Psoas muscle (tissue), 8 donors: ENCODE data around the gene APLNR. TPM values are rescaled to one million over a fixed set of nuclear protein-coding genes. Genes with fewer than 3 reads are reported as not detected.

ENCODE experiments used
- ATAC-seq, 4 donors: fragments of 200-7000 bp; cut with Tn5 transposase; one replicate each; pipeline ENCODE4 v1.9.1; 2020; ENCODE audit warnings: moderate library complexity in 3 of 4, mild to moderate bottlenecking in 2 of 4
- DNase-seq, 2 donors: peaks; one replicate each; pipeline ENCODE4 v3.0.0-alpha.2; 2020
- H3K27ac ChIP-seq: fragments of 200-600 bp; one replicate; pipeline ENCODE4 v1.8.0; 2022
- H3K27me3 ChIP-seq, 3 donors: fragments of 200-600 bp in 1 of 3; one replicate each; pipeline versions ENCODE4 v1.6.1 to v1.8.0; 2013 to 2022; ENCODE audit warnings: low read length in 2 of 3, mild to moderate bottlenecking in 2 of 3, moderate library complexity in 1 of 3; ENCODE audit not compliant: insufficient read depth in 3 of 3
- H3K36me3 ChIP-seq, 2 donors: fragments of 200-600 bp in 1 of 2; one replicate each; pipeline versions ENCODE4 v1.6.1 to v1.8.0; 2013 to 2022; ENCODE audit warnings: low read depth in 1 of 2, mild to moderate bottlenecking in 1 of 2, moderate library complexity in 1 of 2; ENCODE audit not compliant: insufficient read depth in 1 of 2
- H3K4me1 ChIP-seq: fragments of 200-600 bp; one replicate; pipeline ENCODE4 v1.8.0; 2022
- H3K4me3 ChIP-seq: fragments of 200-600 bp; one replicate; pipeline ENCODE4 v1.8.0; 2022; ENCODE audit warnings: mild to moderate bottlenecking
- H3K9me3 ChIP-seq: fragments of 200-600 bp; one replicate; pipeline ENCODE4 v1.8.0; 2022
- CTCF ChIP-seq: fragments of 200-600 bp; IDR thresholded peaks from one replicate; pipeline ENCODE4 v1.8.0; 2022; ENCODE audit warnings: antibody characterized with exemption
- WGBS, 3 donors: extraction: QIAGEN DNeasy Blood & Tissue Kit; methylation state at CpG; one replicate each; pipeline versions ENCODE4 v1.1.6 to v1.1.7; 2013; 5-methylcytosine and 5-hydroxymethylcytosine counted together
- intact Hi-C, 2 donors: fragments of 100-400 bp; cut with DNase I; formaldehyde crosslinking; loops; one replicate each; pipeline versions ENCODE4 v1.11.0 to v1.14.2; 2022
- polyA plus RNA-seq, 3 donors: library from polyadenylated mRNA; stranded (reverse); fragments of 200-250 nt; gene quantifications; one replicate each; pipeline ENCODE4 v1.2.3, GENCODE V29; 2013
- total RNA-seq, 4 donors: library from RNA; stranded (reverse); fragmentation: NEBNext Ultra II Directional in 2 of 4; extraction: Animal tissue kit (Norgen Biotek cat#: 25700) in 2 of 4; gene quantifications; one replicate each; pipeline versions ENCODE4 v1.2.1 to v1.2.4, GENCODE V29; 2021 to 2023
- donor health status: healthy with polysubstance abuse.
- donor health status: DM: no; HTN: no; CAD: no; lungs with moderate emphysema.
- donor health status: Bipolar disorder and iron deficiency.
- donor health status: healthy.
- donor health status: DM: yes; HTN: yes; CAD: no.
- donor health status: DM: no; HTN: no; CAD: no.
- donor health status: DM: no; HTN: no; CAD: no.
- donor health status: DM: yes; HTN: yes; CAD: no.

The APLNR gene
- total and polyA plus RNA-seq, 7 donors: 0.75 to 17.0 (median 3.5) TPM

GRCh38 chr11:57214098-57214417 lies 23.0 kb downstream of the APLNR start:
- no peak overlapping the region for H3K27ac ChIP-seq
- ATAC-seq (no peak), DNase-seq (no peak)
- no peaks in the 10 kb centered on the region for H3K4me1 ChIP-seq
- H3K36me3 ChIP-seq: no peaks in the 10 kb centered on the region
- WGBS, 3 donors: 48 to 56% (median 49%) methylated on average over 2 of the region's 2 CpGs
- no peak overlapping the region for H3K4me3 ChIP-seq
- no peak for TF ChIP-seq CTCF
- H3K9me3 ChIP-seq: no peaks in the 10 kb centered on the region
- intact Hi-C loops: no loop called here
- H3K27me3 ChIP-seq: no peaks in the 10 kb centered on the region

- H3K4me1 ChIP-seq: no peaks in the 10 kb centered on the region
- TF ChIP-seq CTCF: no peak
- H3K9me3 ChIP-seq: no peaks in the 10 kb centered on the region
- no peak for ATAC-seq
- 35 to 48% (median 45%) methylated on average over 9 of the region's 9 CpGs for WGBS, 3 donors
- intact Hi-C loops: no loop called here
- DNase-seq: no peak
- no peaks in the 10 kb centered on the region for H3K36me3 ChIP-seq
- no peaks in the 10 kb centered on the region for H3K27me3 ChIP-seq
- no peak overlapping the region for H3K27ac ChIP-seq
- H3K4me3 ChIP-seq: no peak overlapping the region
Observed at GRCh38 chr11:57213342-57214097, 23.5 kb downstream of the APLNR start.

- no peak overlapping the region for H3K27ac ChIP-seq
- no peaks in the 10 kb centered on the region for H3K9me3 ChIP-seq
- H3K4me1 ChIP-seq: no peaks in the 10 kb centered on the region
- H3K36me3 ChIP-seq: no peaks in the 10 kb centered on the region
- H3K27me3 ChIP-seq: peaks cover 0 to 10% (median 0%) of the 10 kb centered on the region in 3 donors
- intact Hi-C loops: no loop called here
- H3K4me3 ChIP-seq: no peak overlapping the region
- no peak for DNase-seq
- 27 to 30% (median 28%) methylated on average over 7 of the region's 7 CpGs for WGBS, 3 donors
- no peak for TF ChIP-seq CTCF
- ATAC-seq: no peak
Observed at GRCh38 chr11:57210781-57211180, 26.3 kb downstream of the APLNR start.

- Histone ChIP-seq H3K4me3 (no peak overlapping the region), H3K27ac (no peak overlapping the region), H3K4me1 (peaks cover 7% of the 10 kb centered on the region), H3K36me3 (no peaks in the 10 kb centered on the region), H3K9me3 (no peaks in the 10 kb centered on the region), H3K27me3 (peaks cover 0 to 24% (median 0%) of the 10 kb centered on the region in 3 donors)
- WGBS, 3 donors: 70 to 76% (median 75%) methylated on average over 6 of the region's 6 CpGs
- ATAC-seq (no peak), DNase-seq (no peak)
- intact Hi-C loops: no loop called here
- no peak for TF ChIP-seq CTCF
Observed at GRCh38 chr11:57207168-57207567, 29.9 kb downstream of the APLNR start.
